H9 (cell line): ENCODE results near the gene UNC79. TPM values are rescaled to one million over a fixed set of nuclear protein-coding genes. Genes with fewer than 3 reads are reported as not detected.

Experiments used
- DNase-seq: peaks from one replicate; pipeline ENCODE4 v3.0.0-alpha.2; 2017
- H2AFZ ChIP-seq: one replicate; pipeline ENCODE4 v1.6.1; 2013; ENCODE audit warnings: mild to moderate bottlenecking, low read length, control low read depth, moderate library complexity
- H2AK5ac ChIP-seq: 2 replicates; pipeline ENCODE4 v1.6.1; 2013; ENCODE audit warnings: low read length, control low read depth, mixed read lengths; ENCODE audit not compliant: insufficient read length
- H2BK120ac ChIP-seq: one replicate; pipeline ENCODE4 v1.6.1; 2013; ENCODE audit warnings: low read depth, mild to moderate bottlenecking, low read length, control low read depth, inconsistent platforms; ENCODE audit not compliant: poor library complexity, severe bottlenecking
- H2BK12ac ChIP-seq: 2 replicates; pipeline ENCODE4 v1.6.1; 2013; ENCODE audit warnings: low read length, control low read depth, mixed read lengths, low read depth; ENCODE audit not compliant: insufficient read length
- H2BK15ac ChIP-seq: 2 replicates; pipeline ENCODE4 v1.6.1; 2013; ENCODE audit warnings: low read depth, low read length, control low read depth
- H2BK20ac ChIP-seq: one replicate; pipeline ENCODE4 v1.6.1; 2013; ENCODE audit warnings: low read depth, mild to moderate bottlenecking, low read length, control low read depth, inconsistent platforms; ENCODE audit not compliant: poor library complexity, severe bottlenecking
- H2BK5ac ChIP-seq: 2 replicates; pipeline ENCODE4 v1.6.1; 2013; ENCODE audit warnings: low read length, control low read depth, mixed read lengths; ENCODE audit not compliant: insufficient read length
- H3K14ac ChIP-seq: 2 replicates; pipeline ENCODE4 v1.6.1; 2013; ENCODE audit warnings: low read length, control low read depth; ENCODE audit not compliant: insufficient read depth
- H3K18ac ChIP-seq: 2 replicates; pipeline ENCODE4 v1.6.1; 2013; ENCODE audit warnings: low read depth, mild to moderate bottlenecking, mixed read lengths, low read length, control low read depth; ENCODE audit not compliant: insufficient read length
- H3K23ac ChIP-seq: 2 replicates; pipeline ENCODE4 v1.6.1; 2013; ENCODE audit warnings: low read length, control low read depth, mixed read lengths, low read depth; ENCODE audit not compliant: insufficient read length
- H3K23me2 ChIP-seq: 2 replicates; pipeline ENCODE4 v1.6.1; 2013; ENCODE audit warnings: low read depth, mild to moderate bottlenecking, mixed read lengths, low read length, control low read depth; ENCODE audit not compliant: insufficient read length, poor library complexity, severe bottlenecking
- H3K27ac ChIP-seq: 2 replicates; pipeline ENCODE4 v1.5.1; 2013; ENCODE audit warnings: low read length, control low read depth, mixed read lengths, low read depth; ENCODE audit not compliant: insufficient read length
- H3K27me3 ChIP-seq: 2 replicates; pipeline ENCODE4 v1.6.1; 2013; ENCODE audit warnings: low read length, control low read depth, inconsistent platforms; ENCODE audit not compliant: insufficient read depth
- H3K4ac ChIP-seq: 2 replicates; pipeline ENCODE4 v1.6.1; 2013; ENCODE audit warnings: low read depth, mild to moderate bottlenecking, control low read depth, inconsistent platforms, low read length, moderate library complexity
- H3K4me1 ChIP-seq: 2 replicates; pipeline ENCODE4 v1.6.1; 2013; ENCODE audit warnings: low read length, control low read depth, inconsistent platforms; ENCODE audit not compliant: insufficient read depth
- H3K4me2 ChIP-seq: 2 replicates; pipeline ENCODE4 v1.6.1; 2013; ENCODE audit warnings: low read length, control low read depth, mixed read lengths; ENCODE audit not compliant: insufficient read length, insufficient read depth
- H3K56ac ChIP-seq: 2 replicates; pipeline ENCODE4 v1.6.1; 2013; ENCODE audit warnings: low read depth, mild to moderate bottlenecking, mixed read lengths, low read length, control low read depth; ENCODE audit not compliant: insufficient read length
- H3K79me1 ChIP-seq: 2 replicates; pipeline ENCODE4 v1.6.1; 2013; ENCODE audit warnings: low read depth, mild to moderate bottlenecking, moderate library complexity, low read length, control low read depth, inconsistent platforms; ENCODE audit not compliant: insufficient read depth, poor library complexity, severe bottlenecking
- H3K79me2 ChIP-seq: 2 replicates; pipeline ENCODE4 v1.6.1; 2013; ENCODE audit warnings: low read length, control low read depth, inconsistent platforms; ENCODE audit not compliant: insufficient read depth
- H3K9ac ChIP-seq: 2 replicates; pipeline ENCODE4 v1.6.1; 2013; ENCODE audit warnings: low read length, control low read depth, mixed read lengths; ENCODE audit not compliant: insufficient read length; ENCODE audit errors: extremely low read depth
- H3K9me3 ChIP-seq: one replicate; pipeline ENCODE4 v1.6.1; 2013; ENCODE audit warnings: low read depth, low read length, inconsistent platforms; ENCODE audit not compliant: control insufficient read depth
- H3T11ph ChIP-seq: one replicate; pipeline ENCODE4 v1.6.1; 2013; ENCODE audit warnings: mild to moderate bottlenecking, low read length, control low read depth, inconsistent platforms
- H4K20me1 ChIP-seq: one replicate; pipeline ENCODE4 v1.6.1; 2013; ENCODE audit not compliant: control insufficient read depth, insufficient read length, insufficient read depth
- H4K5ac ChIP-seq: 2 replicates; pipeline ENCODE4 v1.6.1; 2013; ENCODE audit warnings: low read depth, mild to moderate bottlenecking, mixed read lengths, low read length, control low read depth; ENCODE audit not compliant: insufficient read length
- H4K8ac ChIP-seq: replicated peaks from 2 replicates; pipeline ENCODE4 v1.6.1; 2013; ENCODE audit warnings: low read length, control low read depth, mixed read lengths, low read depth; ENCODE audit not compliant: insufficient read length
- H4K91ac ChIP-seq: 2 replicates; pipeline ENCODE4 v1.6.1; 2013; ENCODE audit warnings: low read depth, mild to moderate bottlenecking, moderate library complexity, mixed read lengths, low read length, control low read depth; ENCODE audit not compliant: insufficient read length
- H3K27ac Mint-ChIP-seq, 3 experiments: 2 replicates in 2 of 3; 3 replicates in 1 of 3; pipeline ENCODE4 v1.8.0; 2020 to 2021; ENCODE audit warnings: mixed read lengths in 3 of 3, mild to moderate bottlenecking in 1 of 3, moderate library complexity in 1 of 3
- H3K27me3 Mint-ChIP-seq: 2 replicates; pipeline ENCODE4 v1.8.0; 2021; ENCODE audit warnings: low read depth, mild to moderate bottlenecking, moderate library complexity, mixed read lengths
- H3K36me3 Mint-ChIP-seq, 3 experiments: 2 replicates in 2 of 3; 3 replicates in 1 of 3; pipeline ENCODE4 v1.8.0; 2020 to 2021; ENCODE audit warnings: low read depth in 3 of 3, mixed read lengths in 3 of 3; ENCODE audit not compliant: insufficient read depth in 1 of 3
- H3K4me1 Mint-ChIP-seq, 2 experiments: 2 replicates each; pipeline ENCODE4 v1.8.0; 2020; ENCODE audit warnings: mixed read lengths in 2 of 2
- H3K4me3 Mint-ChIP-seq, 2 experiments: 2 replicates in 1 of 2; 3 replicates in 1 of 2; pipeline ENCODE4 v1.8.0; 2020 to 2021; ENCODE audit warnings: mild to moderate bottlenecking in 2 of 2, mixed read lengths in 2 of 2, moderate library complexity in 1 of 2
- H3K9me3 Mint-ChIP-seq, 2 experiments: 2 replicates in 1 of 2; 3 replicates in 1 of 2; pipeline ENCODE4 v1.8.0; 2020; ENCODE audit warnings: mild to moderate bottlenecking in 2 of 2, mixed read lengths in 2 of 2, moderate library complexity in 1 of 2
- WGBS: extraction: QIAGEN DNeasy Blood & Tissue Kit; methylation state at CpG from one replicate; pipeline ENCODE4 v1.1.7; 2013; ENCODE audit warnings: missing lambda C conversion rate, low lambda C conversion rate, mixed read lengths; ENCODE audit not compliant: insufficient read length; ENCODE audit errors: extremely low coverage; 5-methylcytosine and 5-hydroxymethylcytosine counted together
- total RNA-seq: library from RNA; stranded (reverse); gene quantifications from 2 replicates; pipeline ENCODE4 v1.2.1, GENCODE V29; 2021
- TF ChIP-seq, protein P1 (sequence below): fragments of 200-600 bp; sonication (generic); conservative IDR thresholded peaks from 3 replicates; pipeline ENCODE4 v1.8.0; 2021; ENCODE audit warnings: antibody characterized with exemption, mild to moderate bottlenecking

Gene UNC79
- total RNA-seq, 1 experiment from 2014 or later: 3.0 TPM

DNA sequence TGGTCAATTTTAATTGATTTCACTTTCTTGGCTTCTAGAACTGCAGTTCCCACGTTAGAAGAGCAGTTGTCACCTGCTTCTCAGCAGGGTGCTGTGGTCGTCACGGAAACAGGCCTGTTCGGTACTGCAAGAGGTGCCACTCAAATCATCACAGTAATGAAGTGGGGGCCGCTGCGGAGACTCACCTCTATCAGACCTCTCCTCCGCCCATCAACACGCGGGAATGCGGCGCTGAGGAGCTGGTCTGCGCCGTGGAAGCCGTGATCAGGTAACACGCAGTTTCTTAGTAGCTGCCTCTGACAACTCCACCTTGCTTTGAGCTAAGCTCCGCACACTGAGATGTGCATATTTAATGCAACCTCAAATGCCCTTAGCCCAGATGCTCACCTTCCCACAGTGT is 107.2 kb downstream of the UNC79 start:
- H4K8ac ChIP-seq: no peak overlapping the region
- peaks cover 0 to 4% (median 0%) of the 10 kb centered on the region in 3 experiments; a peak in 2 of 7 replicates for H3K36me3 Mint-ChIP-seq
- no peaks in the 10 kb centered on the region for H3K27me3 ChIP-seq
- no peaks in the 10 kb centered on the region for H3K23me2 ChIP-seq
- no peak overlapping the region for H3K9ac ChIP-seq
- H4K20me1 ChIP-seq: no peaks in the 10 kb centered on the region
- H3K4me1 Mint-ChIP-seq: peaks cover 0 to 6% of the 10 kb centered on the region in 2 experiments; a peak in 1 of 4 replicates
- H3K18ac ChIP-seq: no peak overlapping the region
- H3K79me1 ChIP-seq: no peaks in the 10 kb centered on the region
- H2BK120ac ChIP-seq: no peak overlapping the region
- no peak overlapping the region for H2BK15ac ChIP-seq
- no peak overlapping the region for H3K4me2 ChIP-seq
- no peak overlapping the region for H4K91ac ChIP-seq
- no peak overlapping the region for H3K4ac ChIP-seq
- WGBS: no CpG with 5 or more reads among the region's 16 CpGs
- no peaks in the 10 kb centered on the region for H3K9me3 ChIP-seq
- no peak overlapping the region for H2BK5ac ChIP-seq
- H3K4me1 ChIP-seq: no peaks in the 10 kb centered on the region
- no peak overlapping the region for H3K4me3 Mint-ChIP-seq
- H3K14ac ChIP-seq: no peak overlapping the region
- no peak overlapping the region for H2BK20ac ChIP-seq
- no peaks in the 10 kb centered on the region for H3K9me3 Mint-ChIP-seq
- H3K56ac ChIP-seq: no peak overlapping the region
- TF ChIP-seq, protein P1, sequence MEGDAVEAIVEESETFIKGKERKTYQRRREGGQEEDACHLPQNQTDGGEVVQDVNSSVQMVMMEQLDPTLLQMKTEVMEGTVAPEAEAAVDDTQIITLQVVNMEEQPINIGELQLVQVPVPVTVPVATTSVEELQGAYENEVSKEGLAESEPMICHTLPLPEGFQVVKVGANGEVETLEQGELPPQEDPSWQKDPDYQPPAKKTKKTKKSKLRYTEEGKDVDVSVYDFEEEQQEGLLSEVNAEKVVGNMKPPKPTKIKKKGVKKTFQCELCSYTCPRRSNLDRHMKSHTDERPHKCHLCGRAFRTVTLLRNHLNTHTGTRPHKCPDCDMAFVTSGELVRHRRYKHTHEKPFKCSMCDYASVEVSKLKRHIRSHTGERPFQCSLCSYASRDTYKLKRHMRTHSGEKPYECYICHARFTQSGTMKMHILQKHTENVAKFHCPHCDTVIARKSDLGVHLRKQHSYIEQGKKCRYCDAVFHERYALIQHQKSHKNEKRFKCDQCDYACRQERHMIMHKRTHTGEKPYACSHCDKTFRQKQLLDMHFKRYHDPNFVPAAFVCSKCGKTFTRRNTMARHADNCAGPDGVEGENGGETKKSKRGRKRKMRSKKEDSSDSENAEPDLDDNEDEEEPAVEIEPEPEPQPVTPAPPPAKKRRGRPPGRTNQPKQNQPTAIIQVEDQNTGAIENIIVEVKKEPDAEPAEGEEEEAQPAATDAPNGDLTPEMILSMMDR: no peak
- no peak overlapping the region for H2AFZ ChIP-seq
- H3T11ph ChIP-seq: no peak overlapping the region
- no peak overlapping the region for H2BK12ac ChIP-seq
- no peak for DNase-seq
- no peaks in the 10 kb centered on the region for H3K79me2 ChIP-seq
- no peaks in the 10 kb centered on the region for H3K27me3 Mint-ChIP-seq
- H3K27ac ChIP-seq: no peak overlapping the region
- H3K27ac Mint-ChIP-seq: peak overlapping the region in 1 of 3 experiments; percentile 38; a peak in 1 of 7 replicates
- H3K23ac ChIP-seq: no peak overlapping the region
- no peak overlapping the region for H2AK5ac ChIP-seq
- H4K5ac ChIP-seq: no peak overlapping the region
